H1 (cell line): Measurements from ENCODE around the gene PKN3. TPM values are rescaled to one million over a fixed set of nuclear protein-coding genes. Genes with fewer than 3 reads are reported as not detected.

Source experiments
- CTCF ChIA-PET: fragments of 300-600 bp; sonication (Branson Sonifier 250); formaldehyde crosslinking; loops from one replicate; lab custom pipeline; 2021; ENCODE audit not compliant: partially characterized antibody; lab: Charles Lee
- POLR2A ChIA-PET: fragments of 300-600 bp; sonication (Branson Sonifier 250); formaldehyde crosslinking; loops from one replicate; lab custom pipeline; 2021; ENCODE audit warnings: inconsistent platforms; ENCODE audit not compliant: partially characterized antibody; lab: Charles Lee
- DNase-seq, 2 experiments: peaks; one replicate each; pipeline versions ENCODE4 v3.0.0 to v3.0.0-alpha.2; 2010 to 2022; ENCODE audit warnings: low spot score in 2 of 2, low read depth in 1 of 2, mixed read lengths in 1 of 2
- FAIRE-seq: peaks from 2 replicates; lab custom pipeline; 2011; peaks lifted over from hg19 to GRCh38; lab: Jason Lieb, UNC
- H2AFZ ChIP-seq: 2 replicates; pipeline ENCODE4 v1.8.1; 2012; ENCODE audit warnings: low read length, inconsistent platforms
- H2AK5ac ChIP-seq: 2 replicates; pipeline ENCODE4 v1.6.1; 2013; ENCODE audit warnings: low read depth, low read length
- H2BK120ac ChIP-seq: replicated peaks from 2 replicates; pipeline ENCODE3; 2013; ENCODE audit warnings: low read depth, low read length, inconsistent platforms
- H2BK12ac ChIP-seq: 2 replicates; pipeline ENCODE4 v1.6.1; 2013; ENCODE audit warnings: low read depth, low read length
- H2BK15ac ChIP-seq: 2 replicates; pipeline ENCODE4 v1.6.1; 2013; ENCODE audit warnings: low read length
- H2BK20ac ChIP-seq: 2 replicates; pipeline ENCODE4 v1.6.1; 2013; ENCODE audit warnings: low read length
- H2BK5ac ChIP-seq: 2 replicates; pipeline ENCODE4 v1.6.1; 2013; ENCODE audit warnings: low read depth, low read length
- H3K14ac ChIP-seq: 2 replicates; pipeline ENCODE4 v1.6.1; 2013; ENCODE audit warnings: inconsistent platforms; ENCODE audit not compliant: insufficient read length
- H3K18ac ChIP-seq: 2 replicates; pipeline ENCODE4 v1.6.1; 2013; ENCODE audit warnings: low read length; ENCODE audit errors: extremely low read depth
- H3K23ac ChIP-seq: 2 replicates; pipeline ENCODE4 v1.6.1; 2013; ENCODE audit warnings: inconsistent platforms; ENCODE audit not compliant: insufficient read length
- H3K23me2 ChIP-seq: 2 replicates; pipeline ENCODE4 v1.6.1; 2013; ENCODE audit warnings: low read depth, low read length
- H3K27ac ChIP-seq: 2 replicates; pipeline ENCODE4 v1.6.1; 2011; ENCODE audit warnings: low read depth, low read length, inconsistent platforms
- H3K27me3 ChIP-seq, 4 experiments: replicated peaks in 1 of 4; 1 replicate in 1 of 4; 2 replicates in 3 of 4; pipeline versions ENCODE4 v1.6.1 to v1.8.1; 2011 to 2013; ENCODE audit warnings: low read length in 3 of 4, mild to moderate bottlenecking in 3 of 4, inconsistent platforms in 2 of 4, mixed read lengths in 2 of 4, moderate library complexity in 1 of 4; ENCODE audit not compliant: control insufficient read depth in 3 of 4, insufficient read depth in 3 of 4; ENCODE audit errors: extremely low read depth in 1 of 4
- H3K36me3 ChIP-seq, 4 experiments: 2 replicates each; pipeline versions ENCODE4 v1.6.1 to v1.8.1; 2011 to 2013; ENCODE audit warnings: mild to moderate bottlenecking in 4 of 4, low read length in 3 of 4, moderate library complexity in 2 of 4, control low read depth in 1 of 4, inconsistent platforms in 1 of 4; ENCODE audit not compliant: insufficient read depth in 4 of 4, control insufficient read depth in 2 of 4
- H3K4ac ChIP-seq: replicated peaks from 2 replicates; pipeline ENCODE3; 2013; ENCODE audit warnings: low read length, low read depth, mixed read lengths, inconsistent platforms; ENCODE audit not compliant: insufficient read length
- H3K4me1 ChIP-seq, 4 experiments: replicated peaks in 1 of 4; 1 replicate in 1 of 4; 2 replicates in 3 of 4; pipeline versions ENCODE4 v1.6.1 to v1.8.1; 2011 to 2013; ENCODE audit warnings: low read length in 3 of 4, inconsistent platforms in 2 of 4, mixed read lengths in 1 of 4; ENCODE audit not compliant: insufficient read depth in 4 of 4, control insufficient read depth in 3 of 4
- H3K4me2 ChIP-seq, 2 experiments: 2 replicates each; pipeline versions ENCODE4 v1.6.1 to v1.8.1; 2011 to 2013; ENCODE audit warnings: low read depth in 2 of 2, low read length in 2 of 2, control low read depth in 1 of 2, inconsistent platforms in 1 of 2, mild to moderate bottlenecking in 1 of 2; ENCODE audit not compliant: insufficient read depth in 1 of 2
- H3K4me3 ChIP-seq, 4 experiments: fragments of 200-600, 300-600 bp in 1 of 4; sonication (generic), shearing (Covaris generic), sonication (Bioruptor Twin) in 1 of 4; 2 replicates each; pipeline versions ENCODE4 v1.5.1 to v1.8.1; 2011 to 2016; ENCODE audit warnings: low read length in 4 of 4, low read depth in 3 of 4, control low read depth in 2 of 4, inconsistent platforms in 2 of 4, mild to moderate bottlenecking in 2 of 4, mixed read lengths in 1 of 4, moderate library complexity in 1 of 4; ENCODE audit not compliant: insufficient read depth in 2 of 4; ENCODE audit errors: extremely low read depth in 1 of 4
- H3K56ac ChIP-seq: replicated peaks from 2 replicates; pipeline ENCODE3; 2013; ENCODE audit warnings: low read depth, mild to moderate bottlenecking, mixed read lengths, low read length, inconsistent platforms; ENCODE audit not compliant: insufficient read length
- H3K79me1 ChIP-seq: 2 replicates; pipeline ENCODE4 v1.6.1; 2013; ENCODE audit warnings: low read depth, low read length, control low read depth
- H3K79me2 ChIP-seq, 2 experiments: 2 replicates each; pipeline versions ENCODE4 v1.6.1 to v1.8.1; 2012 to 2013; ENCODE audit warnings: low read length in 2 of 2, mild to moderate bottlenecking in 2 of 2, inconsistent platforms in 1 of 2; ENCODE audit not compliant: insufficient read depth in 2 of 2, control insufficient read depth in 1 of 2
- H3K9ac ChIP-seq, 4 experiments: replicated peaks in 1 of 4; 1 replicate in 1 of 4; 2 replicates in 3 of 4; pipeline versions ENCODE4 v1.6.1 to v1.8.1; 2011 to 2013; ENCODE audit warnings: low read depth in 3 of 4, low read length in 3 of 4, control low read depth in 2 of 4, mild to moderate bottlenecking in 2 of 4, moderate library complexity in 2 of 4, inconsistent platforms in 1 of 4; ENCODE audit errors: extremely low read depth in 1 of 4
- H3K9me3 ChIP-seq, 2 experiments: 2 replicates each; pipeline versions ENCODE4 v1.6.1 to v1.8.1; 2012 to 2013; ENCODE audit warnings: mild to moderate bottlenecking in 2 of 2, moderate library complexity in 2 of 2, control low read depth in 1 of 2, inconsistent platforms in 1 of 2, low read depth in 1 of 2, low read length in 1 of 2, mixed read lengths in 1 of 2; ENCODE audit not compliant: insufficient read depth in 2 of 2
- H4K20me1 ChIP-seq, 2 experiments: replicated peaks in 1 of 2; 2 replicates each; pipeline versions ENCODE3 to v1.8.1; 2011 to 2013; ENCODE audit warnings: inconsistent platforms in 2 of 2, low read length in 2 of 2, mild to moderate bottlenecking in 1 of 2; ENCODE audit not compliant: insufficient read depth in 2 of 2, control insufficient read depth in 1 of 2
- H4K5ac ChIP-seq: 2 replicates; pipeline ENCODE4 v1.6.1; 2013; ENCODE audit warnings: low read length, low read depth, mixed read lengths, inconsistent platforms; ENCODE audit not compliant: insufficient read length
- H4K8ac ChIP-seq: 2 replicates; pipeline ENCODE4 v1.8.0; 2013; ENCODE audit warnings: mild to moderate bottlenecking, moderate library complexity, low read length, inconsistent platforms; ENCODE audit not compliant: insufficient read depth; ENCODE audit errors: extremely low read depth
- H4K91ac ChIP-seq: replicated peaks from 2 replicates; pipeline ENCODE3; 2013; ENCODE audit warnings: low read length, mixed read lengths, inconsistent platforms; ENCODE audit not compliant: insufficient read length
- RXRA ChIP-seq: IDR thresholded peaks from 2 replicates; pipeline ENCODE4 v1.6.1; 2011; ENCODE audit warnings: low read depth, mild to moderate bottlenecking, low read length, moderate library complexity; ENCODE audit not compliant: insufficient read depth
- WGBS, 2 experiments: shearing (Covaris generic) in 1 of 2; methylation state at CpG; one replicate each; pipeline versions ENCODE4 v1.1.6 to v1.1.7; 2013 to 2015; ENCODE audit warnings: low lambda C conversion rate in 2 of 2, mixed read lengths in 2 of 2, inconsistent platforms in 1 of 2, low coverage in 1 of 2, missing lambda C conversion rate in 1 of 2; ENCODE audit not compliant: insufficient replicate concordance in 2 of 2, insufficient coverage in 1 of 2, insufficient read length in 1 of 2; ENCODE audit errors: extremely low coverage in 1 of 2, missing lambda C conversion rate in 1 of 2; 5-methylcytosine and 5-hydroxymethylcytosine counted together
- polyA plus RNA-seq, 7 experiments: library from polyadenylated mRNA; depleted of rRNA in 3 of 7; stranded (reverse) in 5 of 7; unstranded in 2 of 7; fragments of >200 nt in 5 of 7; fragments of 200-250 nt in 2 of 7; gene quantifications; 1 replicate in 5 of 7; 2 replicates in 1 of 7; 4 replicates in 1 of 7; pipeline versions ENCODE4 v1.2.1 to v1.2.3, GENCODE V29; 2011 to 2013; ENCODE audit warnings: missing spikeins in 2 of 7, mixed read lengths in 2 of 7
- total RNA-seq: library from RNA; stranded (reverse); fragmentation: NEBNext Ultra II Directional; extraction: Animal tissue kit (Norgen Biotek cat#: 25700); gene quantifications from 2 replicates; pipeline ENCODE4 v1.2.1, GENCODE V29; 2021
- TF ChIP-seq, protein P1 (sequence below): IDR thresholded peaks from 2 replicates; pipeline ENCODE4 v1.6.1; 2012; ENCODE audit warnings: inconsistent platforms

PKN3 gene
- total and polyA plus RNA-seq, 2 of the 8 experiments (the other 6 are each of a cell fraction or from before 2014, with no cell fraction given), result 15.7 to 16.3 TPM

DNA sequence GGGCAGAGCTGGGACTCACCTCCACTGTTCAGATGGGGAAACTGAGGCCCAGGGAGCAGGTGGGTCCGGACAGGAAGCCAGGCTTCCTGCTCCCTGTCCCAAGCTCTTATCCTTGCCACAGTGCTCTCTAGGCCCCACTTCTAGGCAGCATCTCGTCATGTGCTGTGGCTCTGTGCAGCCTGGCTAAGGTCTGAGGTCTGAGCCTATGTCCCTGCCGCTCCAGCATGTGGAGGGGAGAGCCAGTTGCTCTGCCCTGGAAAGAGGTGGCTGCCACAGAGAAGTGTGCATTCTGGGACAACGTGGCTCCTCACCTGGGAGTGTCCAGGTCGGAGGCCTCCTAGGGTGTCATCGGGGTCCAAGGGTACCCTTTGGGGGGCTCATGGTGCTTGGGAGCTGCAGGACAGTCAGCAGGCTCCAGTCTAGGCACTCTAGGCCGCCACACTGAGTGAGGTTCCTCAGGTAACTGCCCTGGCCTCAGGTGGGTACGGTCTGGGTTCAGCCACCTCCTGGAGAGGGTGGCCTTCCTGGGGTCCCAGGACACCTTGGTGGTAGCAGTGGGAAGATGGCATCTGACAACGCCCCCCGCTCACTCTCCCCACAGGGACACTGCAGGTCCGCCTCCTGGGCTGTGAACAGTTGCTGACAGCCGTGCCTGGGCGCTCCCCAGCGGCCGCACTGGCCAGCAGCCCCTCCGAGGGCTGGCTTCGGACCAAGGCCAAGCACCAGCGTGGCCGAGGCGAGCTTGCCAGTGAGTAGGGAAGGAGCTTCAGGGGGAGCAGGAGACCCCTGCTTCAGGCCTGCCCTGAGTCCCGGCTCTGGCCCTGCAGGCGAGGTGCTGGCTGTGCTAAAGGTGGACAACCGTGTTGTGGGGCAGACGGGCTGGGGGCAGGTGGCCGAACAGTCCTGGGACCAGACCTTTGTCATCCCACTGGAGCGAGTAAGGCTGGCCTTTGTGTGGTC is 10.4 kb downstream of the PKN3 start:
- H2BK20ac ChIP-seq, result no peak overlapping the region
- no peaks in the 10 kb centered on the region for H3K23me2 ChIP-seq
- H2AK5ac ChIP-seq, result no peak overlapping the region
- H2BK120ac ChIP-seq, result no peak overlapping the region
- no peaks in the 10 kb centered on the region for H4K20me1 ChIP-seq
- H3K23ac ChIP-seq, result no peak overlapping the region
- H4K5ac ChIP-seq, result no peak overlapping the region
- H3K27ac ChIP-seq, result 0 out of 2 replicates have a peak overlapping the region, but pooled peaks have one; percentile 10
- no peak overlapping the region for H4K91ac ChIP-seq
- POLR2A ChIA-PET, result interaction anchor here (12.5 to 46.1 kb wide), 2 partner anchors 7 to 35 kb away, joined by 133 to 1197 read pairs; partner anchors contain the start of genes DYNC2I2, SET and ZDHHC12
- no peak overlapping the region for H3K14ac ChIP-seq
- CTCF ChIA-PET, result interaction anchor here (0.7 to 2.1 kb wide), 2 partner anchors 15 to 20 kb away, joined by 3 to 9 read pairs; no protein-coding TSS in a partner anchor
- no peak overlapping the region for H3K4ac ChIP-seq
- no peaks in the 10 kb centered on the region for H3K27me3 ChIP-seq
- no peaks in the 10 kb centered on the region for H3K4me1 ChIP-seq
- no peak overlapping the region for H2AFZ ChIP-seq
- 91% methylated on average over 26 of the region's 26 CpGs; no CpG with 5 or more reads in 1 of the 2 experiments for WGBS, 2 experiments
- DNase-seq (no peak), FAIRE-seq (no peak)
- no peak overlapping the region for H3K9ac ChIP-seq
- peaks cover 0 to 10% (median 0%) of the 10 kb centered on the region in 4 experiments; a peak in 3 of 8 replicates for H3K36me3 ChIP-seq
- H2BK12ac ChIP-seq, result no peak overlapping the region
- H3K56ac ChIP-seq, result no peak overlapping the region
- H3K79me2 ChIP-seq, result no peaks in the 10 kb centered on the region
- H3K18ac ChIP-seq, result no peak overlapping the region
- no peak overlapping the region for H4K8ac ChIP-seq
- no peaks in the 10 kb centered on the region for H3K9me3 ChIP-seq
- no peak overlapping the region for H3K4me2 ChIP-seq
- no peak overlapping the region; the same call in 1 of the 2 replicates for H2BK5ac ChIP-seq
- H2BK15ac ChIP-seq, result no peak overlapping the region
- TF ChIP-seq RXRA, result no peak
- TF ChIP-seq, protein P1, sequence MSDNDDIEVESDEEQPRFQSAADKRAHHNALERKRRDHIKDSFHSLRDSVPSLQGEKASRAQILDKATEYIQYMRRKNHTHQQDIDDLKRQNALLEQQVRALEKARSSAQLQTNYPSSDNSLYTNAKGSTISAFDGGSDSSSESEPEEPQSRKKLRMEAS, result no peak
- no peaks in the 10 kb centered on the region for H3K79me1 ChIP-seq
- H3K4me3 ChIP-seq, result no peak overlapping the region
